ENCODE results near the gene PAX9.

DNA sequence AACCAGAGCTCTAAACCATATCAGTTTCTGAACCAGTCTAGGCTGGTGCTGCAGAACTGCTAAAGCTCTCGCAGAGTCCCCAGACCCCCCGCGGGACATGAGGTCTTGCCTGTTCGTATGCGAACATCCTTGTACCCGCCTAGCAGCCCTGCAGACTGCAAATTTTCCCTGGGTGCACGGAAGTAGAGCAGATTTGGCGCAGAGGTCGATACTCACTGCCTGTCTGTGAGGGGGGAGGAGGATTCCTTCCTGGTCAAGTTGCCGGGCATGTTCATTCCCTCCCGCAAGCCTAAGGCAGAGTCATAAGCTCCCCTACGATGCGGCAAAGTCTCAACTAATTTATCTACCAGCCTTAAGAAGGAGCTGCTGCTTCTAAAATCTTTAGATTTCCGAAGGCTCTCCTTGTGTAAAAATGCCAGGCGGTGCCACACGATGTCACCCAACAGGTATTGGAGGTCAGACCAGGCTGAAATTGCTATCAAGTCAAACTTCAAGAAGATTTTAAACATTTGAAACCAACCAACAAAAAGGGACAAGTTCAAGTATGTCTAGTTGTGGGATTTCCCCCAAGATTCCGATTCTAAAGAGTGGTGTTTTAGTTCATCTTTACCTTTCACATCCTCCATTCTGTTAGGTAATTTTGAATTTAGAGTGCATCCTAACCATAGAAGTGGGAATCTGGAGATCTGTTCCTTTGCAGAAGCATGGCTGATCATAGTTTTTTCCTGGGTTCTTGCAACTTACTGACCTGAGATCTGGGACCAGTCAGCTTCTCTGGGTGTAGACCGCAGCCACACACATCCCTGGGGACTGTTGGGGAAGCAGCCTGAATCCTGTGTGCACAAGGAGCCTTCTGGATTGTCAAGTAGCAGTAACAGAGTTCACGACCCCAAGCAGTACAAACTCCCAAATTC is 1.6 kb upstream of the PAX9 start:
- TF ChIP-seq, protein P1, sequence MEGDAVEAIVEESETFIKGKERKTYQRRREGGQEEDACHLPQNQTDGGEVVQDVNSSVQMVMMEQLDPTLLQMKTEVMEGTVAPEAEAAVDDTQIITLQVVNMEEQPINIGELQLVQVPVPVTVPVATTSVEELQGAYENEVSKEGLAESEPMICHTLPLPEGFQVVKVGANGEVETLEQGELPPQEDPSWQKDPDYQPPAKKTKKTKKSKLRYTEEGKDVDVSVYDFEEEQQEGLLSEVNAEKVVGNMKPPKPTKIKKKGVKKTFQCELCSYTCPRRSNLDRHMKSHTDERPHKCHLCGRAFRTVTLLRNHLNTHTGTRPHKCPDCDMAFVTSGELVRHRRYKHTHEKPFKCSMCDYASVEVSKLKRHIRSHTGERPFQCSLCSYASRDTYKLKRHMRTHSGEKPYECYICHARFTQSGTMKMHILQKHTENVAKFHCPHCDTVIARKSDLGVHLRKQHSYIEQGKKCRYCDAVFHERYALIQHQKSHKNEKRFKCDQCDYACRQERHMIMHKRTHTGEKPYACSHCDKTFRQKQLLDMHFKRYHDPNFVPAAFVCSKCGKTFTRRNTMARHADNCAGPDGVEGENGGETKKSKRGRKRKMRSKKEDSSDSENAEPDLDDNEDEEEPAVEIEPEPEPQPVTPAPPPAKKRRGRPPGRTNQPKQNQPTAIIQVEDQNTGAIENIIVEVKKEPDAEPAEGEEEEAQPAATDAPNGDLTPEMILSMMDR (IDR thresholded peaks at IDR 0.05; ENCODE audit: insufficient read depth, low read length, poor library complexity, severe bottlenecking): no peak
- TF ChIP-seq EZH2phosphoT487 (conservative IDR thresholded peaks at IDR 0.05; ENCODE audit: low read length): no peak

Data from SU-DHL-6 (cell line).